GM12873 (cell line): ENCODE measurements around the gene PDE1C.

Source experiments
- CTCF ChIP-seq: IDR thresholded peaks from 2 replicates; pipeline ENCODE4 v1.5.1; 2012; ENCODE audit warnings: low read depth, mild to moderate bottlenecking, moderate library complexity, low read length, control low read depth; ENCODE audit not compliant: insufficient read depth; ENCODE audit errors: missing control alignments

The PDE1C gene

GRCh38 chr7:32053204-32053603 lies 17.0 kb downstream of the PDE1C start:
- TF ChIP-seq CTCF, result no peak

- TF ChIP-seq CTCF, result no peak
Measured at GRCh38 chr7:32051128-32051527, 19.1 kb downstream of the PDE1C start.

GRCh38 chr7:32049599-32049998 lies 20.6 kb downstream of the PDE1C start:
- no peak for TF ChIP-seq CTCF

GRCh38 chr7:32048970-32049491 lies 21.2 kb downstream of the PDE1C start:
- no peak for TF ChIP-seq CTCF

GRCh38 chr7:32047801-32048200 lies 22.4 kb downstream of the PDE1C start:
- no peak for TF ChIP-seq CTCF

- TF ChIP-seq CTCF, result no peak
Measured at GRCh38 chr7:32047075-32047474, 23.1 kb downstream of the PDE1C start.

- TF ChIP-seq CTCF, result no peak
Measured at GRCh38 chr7:32045228-32045627, 25.0 kb downstream of the PDE1C start.
